Measurements from ENCODE around the gene WFDC6. TPM values are rescaled to one million over a fixed set of nuclear protein-coding genes. Genes with fewer than 3 reads are reported as not detected.
"Not testable (repeated sequence)": the region's sequence is repeated elsewhere in the genome, so short reads cannot be mapped to it uniquely, and the experiment has no call there.

Gene WFDC6
- total RNA-seq: not detected
- polyA plus RNA-seq (ENCODE audit: insufficient read length in 6 of 6): not detected
- long read RNA-seq, donor 1: 0 reads
- long read RNA-seq, donor 2: 0 reads
- long read RNA-seq, donor 3: 0 reads
- long read RNA-seq, donor 4: 0 reads
- long read RNA-seq, donor 5: 0 reads
- long read RNA-seq, donor 6: 0 reads
- long read RNA-seq, donor 7: 0 reads
- long read RNA-seq, donor 8: 0 reads
- long read RNA-seq, donor 9: 0 reads
- long read RNA-seq, donor 10: 0 reads
- long read RNA-seq, donor 11: 0 reads
- long read RNA-seq, donor 12: 0 reads

GRCh38 chr20:45539382-45539781 is at the start of gene WFDC6:
WFDC6 (minus strand) TSS chr20:45539482; CDS start chr20:45539407, 75 bp downstream.
- intact Hi-C loops (cut with DNase I): no loop called here
- Histone ChIP-seq H3K27ac (no peak within 1 kb of the TSS), H3K36me3 (no peaks in the 10 kb centered on the region), H3K9me3 (no peaks in the 10 kb centered on the region), H3K27me3 (peaks cover 0 to 65% of the 10 kb centered on the region in 2 donors), H3K4me1 (no peaks in the 10 kb centered on the region), H3K4me3 (no peak within 1 kb of the TSS)
- DNase-seq (no peak), ATAC-seq (no peak)
- no peak for TF ChIP-seq CTCF (IDR thresholded peaks at IDR 0.05)

GRCh38 chr20:45588800-45589199 is 49.5 kb upstream of the WFDC6 start:
- no peaks in the 10 kb centered on the region for H3K36me3 ChIP-seq
- H3K4me3 ChIP-seq: no peak overlapping the region
- H3K9me3 ChIP-seq: no peaks in the 10 kb centered on the region
- no peak for TF ChIP-seq CTCF (IDR thresholded peaks at IDR 0.05)
- intact Hi-C loops (cut with DNase I): no loop called here
- peaks cover 0 to 5% of the 10 kb centered on the region in 2 donors for H3K27me3 ChIP-seq
- H3K4me1 ChIP-seq: no peaks in the 10 kb centered on the region
- no peak overlapping the region for H3K27ac ChIP-seq
- ATAC-seq: no peak
- DNase-seq: no peak

- H3K36me3 ChIP-seq; intact Hi-C loops (cut with DNase I); DNase-seq; H3K27ac ChIP-seq; H3K4me3 ChIP-seq; H3K9me3 ChIP-seq; ATAC-seq; H3K4me1 ChIP-seq: not testable (repeated sequence)
- peaks cover 0 to 21% of the 10 kb centered on the region in 2 donors for H3K27me3 ChIP-seq
These were observed 46.7 kb upstream of the WFDC6 start for GRCh38 chr20:45585986-45586385.

- DNase-seq; H3K9me3 ChIP-seq; H3K4me3 ChIP-seq; ATAC-seq; intact Hi-C loops (cut with DNase I); H3K4me1 ChIP-seq; H3K36me3 ChIP-seq; H3K27ac ChIP-seq: not testable (repeated sequence)
- peaks cover 0 to 23% of the 10 kb centered on the region in 2 donors for H3K27me3 ChIP-seq
These were observed 45.0 kb upstream of the WFDC6 start for GRCh38 chr20:45584294-45584693.

- no peaks in the 10 kb centered on the region for H3K4me1 ChIP-seq
- no peak overlapping the region for H3K4me3 ChIP-seq
- no peaks in the 10 kb centered on the region for H3K9me3 ChIP-seq
- H3K27me3 ChIP-seq: peaks cover 0 to 23% of the 10 kb centered on the region in 2 donors
- no peak for TF ChIP-seq CTCF (IDR thresholded peaks at IDR 0.05)
- no peak overlapping the region for H3K27ac ChIP-seq
- ATAC-seq (no peak), DNase-seq (no peak)
- intact Hi-C loops (cut with DNase I): no loop called here
- H3K36me3 ChIP-seq: no peaks in the 10 kb centered on the region
These were observed 44.2 kb upstream of the WFDC6 start for GRCh38 chr20:45583502-45583901.

- ATAC-seq: no peak
- DNase-seq: no peak
- Histone ChIP-seq H3K36me3 (no peaks in the 10 kb centered on the region), H3K4me1 (no peaks in the 10 kb centered on the region), H3K27ac (no peak overlapping the region), H3K4me3 (no peak overlapping the region), H3K27me3 (peaks cover 0 to 23% of the 10 kb centered on the region in 2 donors), H3K9me3 (no peaks in the 10 kb centered on the region)
- intact Hi-C loops (cut with DNase I): no loop called here
- no peak for TF ChIP-seq CTCF (IDR thresholded peaks at IDR 0.05)
These were observed 42.4 kb upstream of the WFDC6 start for GRCh38 chr20:45581702-45582101.

All from left lung (tissue), 14 donors.